ENCODE data around the gene RBBP5.

GRCh38 chr1:205044741-205045140 is 77.0 kb downstream of the RBBP5 start:
- no peak for TF ChIP-seq CTCF (conservative IDR thresholded peaks at IDR 0.05 in 1 of 2, IDR thresholded peaks at IDR 0.05 in 1 of 2; ENCODE audit: extremely low read depth in 1 of 2, insufficient read depth in 1 of 2, low read depth in 1 of 2, low read length in 2 of 2)
- no peak for TF ChIP-seq EZH2 (IDR thresholded peaks at IDR 0.05; ENCODE audit: borderline replicate concordance, low read length)

All from mammary epithelial cell (primary cell).